ENCODE results near the gene MTOR. TPM values are rescaled to one million over a fixed set of nuclear protein-coding genes. Genes with fewer than 3 reads are reported as not detected.
"Not testable (repeated sequence)": the region's sequence is repeated elsewhere in the genome, so short reads cannot be mapped to it uniquely, and the experiment has no call there.

MTOR gene
- total and polyA plus RNA-seq, 10 donors = 12.5 to 50.9 (median 35.5) TPM

DNA sequence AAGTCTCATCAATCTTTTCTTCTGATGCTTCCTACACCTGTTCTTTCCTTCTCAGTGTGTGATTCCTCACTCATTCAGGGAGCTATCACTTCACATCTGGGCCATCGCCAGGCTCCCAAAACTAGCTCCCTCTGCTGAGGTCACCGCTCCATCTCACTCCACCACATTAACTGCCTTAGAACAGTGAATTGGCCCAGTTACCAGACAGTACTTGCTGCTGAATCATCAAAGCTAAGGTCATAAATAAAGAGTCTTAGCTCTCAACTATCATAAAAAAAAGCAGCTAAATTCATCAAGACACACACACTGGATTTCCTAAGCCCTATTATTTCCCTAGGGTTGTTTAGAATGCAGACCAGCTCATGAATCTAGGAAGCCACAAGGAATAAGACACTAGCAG is 183.7 kb downstream of the MTOR start:
- Histone ChIP-seq H3K27me3 (replicated peaks in 1 of 7) (no peaks in the 10 kb centered on the region), H3K36me3 (peaks cover 4 to 100% (median 93%) of the 10 kb centered on the region in 6 donors), H3K9me3 (no peaks in the 10 kb centered on the region), H3K4me1 (no peaks in the 10 kb centered on the region), H3K4me3 (no peak overlapping the region), H3K27ac (no peak overlapping the region)
- TF ChIP-seq, protein P1, sequence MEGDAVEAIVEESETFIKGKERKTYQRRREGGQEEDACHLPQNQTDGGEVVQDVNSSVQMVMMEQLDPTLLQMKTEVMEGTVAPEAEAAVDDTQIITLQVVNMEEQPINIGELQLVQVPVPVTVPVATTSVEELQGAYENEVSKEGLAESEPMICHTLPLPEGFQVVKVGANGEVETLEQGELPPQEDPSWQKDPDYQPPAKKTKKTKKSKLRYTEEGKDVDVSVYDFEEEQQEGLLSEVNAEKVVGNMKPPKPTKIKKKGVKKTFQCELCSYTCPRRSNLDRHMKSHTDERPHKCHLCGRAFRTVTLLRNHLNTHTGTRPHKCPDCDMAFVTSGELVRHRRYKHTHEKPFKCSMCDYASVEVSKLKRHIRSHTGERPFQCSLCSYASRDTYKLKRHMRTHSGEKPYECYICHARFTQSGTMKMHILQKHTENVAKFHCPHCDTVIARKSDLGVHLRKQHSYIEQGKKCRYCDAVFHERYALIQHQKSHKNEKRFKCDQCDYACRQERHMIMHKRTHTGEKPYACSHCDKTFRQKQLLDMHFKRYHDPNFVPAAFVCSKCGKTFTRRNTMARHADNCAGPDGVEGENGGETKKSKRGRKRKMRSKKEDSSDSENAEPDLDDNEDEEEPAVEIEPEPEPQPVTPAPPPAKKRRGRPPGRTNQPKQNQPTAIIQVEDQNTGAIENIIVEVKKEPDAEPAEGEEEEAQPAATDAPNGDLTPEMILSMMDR (IDR thresholded peaks at IDR 0.05 in 8 of 11, conservative IDR thresholded peaks at IDR 0.05 in 3 of 11) = no peak
- TF ChIP-seq POLR2AphosphoS5 (IDR thresholded peaks at IDR 0.05) (no peak), POLR2A (IDR thresholded peaks at IDR 0.05) (no peak)
- intact Hi-C loops (cut with DNase I; ENCODE audit: low total_unique reads) = no loop called here
- WGBS, 5 donors = 96 to 100% (median 99%) methylated on average over 2 of the region's 2 CpGs
- DNase-seq = no peak

DNA sequence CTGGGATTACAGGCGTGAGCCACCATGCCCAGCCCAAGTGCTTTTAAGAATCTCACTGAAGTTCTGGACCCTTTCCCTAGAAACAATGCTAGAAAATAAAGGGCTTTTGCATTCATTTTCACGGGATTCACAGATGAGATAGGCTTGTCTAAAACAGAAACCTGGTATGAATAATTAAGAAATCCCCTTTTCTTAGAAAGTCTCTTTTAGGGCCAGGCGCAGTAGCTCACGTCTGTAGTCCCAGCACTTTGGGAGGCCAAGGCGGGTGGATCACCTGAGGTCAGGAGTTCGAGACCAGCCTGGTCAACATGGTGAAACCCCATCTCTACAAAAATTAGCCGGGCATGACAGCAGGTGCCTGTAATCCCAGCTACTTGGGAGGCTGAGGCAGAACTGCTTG is 189.0 kb downstream of the MTOR start:
- WGBS, 5 donors = 67 to 89% (median 81%) methylated on average over 7 of the region's 7 CpGs
- not testable (repeated sequence) for DNase-seq

DNA sequence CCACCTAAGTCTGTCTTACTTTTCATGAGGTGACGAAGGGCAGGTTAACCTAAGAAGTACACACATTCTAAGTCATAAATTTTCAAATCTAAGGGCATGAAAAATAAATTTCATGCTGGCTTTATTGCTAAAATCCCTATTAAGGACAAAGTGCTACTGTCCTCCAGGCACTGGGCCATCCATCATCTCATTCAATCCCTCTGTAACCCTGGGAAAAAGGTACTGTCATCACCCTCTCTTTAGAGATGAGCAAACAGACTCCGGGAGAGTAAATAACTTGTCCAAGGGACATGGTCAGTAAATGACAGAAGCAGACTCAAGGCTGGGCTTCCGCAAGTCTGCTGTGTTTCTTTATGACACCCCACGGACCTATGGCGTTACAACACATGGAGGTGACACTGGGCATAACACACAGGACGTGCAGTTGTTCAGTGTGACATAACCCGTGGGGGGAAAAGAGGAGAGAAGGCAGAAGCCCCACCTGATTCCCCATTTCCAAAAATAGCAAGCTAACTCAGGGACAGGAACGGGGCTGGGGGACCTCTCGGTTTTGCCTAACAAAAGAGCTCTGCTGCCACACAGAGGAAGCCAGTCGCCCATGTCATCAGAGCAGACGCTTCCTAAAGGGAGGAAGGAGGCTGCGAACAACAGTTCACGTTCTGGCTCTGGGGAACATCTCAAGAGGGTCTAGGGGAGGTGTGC is 190.0 kb downstream of the MTOR start:
- WGBS, 5 donors = 56 to 84% (median 73%) methylated on average over 13 of the region's 13 CpGs
- H3K36me3 ChIP-seq = peaks cover 8 to 100% (median 98%) of the 10 kb centered on the region in 6 donors
- intact Hi-C loops (cut with DNase I; ENCODE audit: low total_unique reads) = no loop called here
- no peaks in the 10 kb centered on the region for H3K9me3 ChIP-seq
- H3K27ac ChIP-seq = no peak overlapping the region
- H3K4me1 ChIP-seq = no peaks in the 10 kb centered on the region
- H3K4me3 ChIP-seq = no peak overlapping the region
- no peaks in the 10 kb centered on the region for H3K27me3 ChIP-seq (replicated peaks in 1 of 7)
- peak; percentile 59 for DNase-seq
- no peak for TF ChIP-seq POLR2AphosphoS5 (IDR thresholded peaks at IDR 0.05)
- TF ChIP-seq, protein P1 (IDR thresholded peaks at IDR 0.05 in 8 of 11, conservative IDR thresholded peaks at IDR 0.05 in 3 of 11) = no peak
- TF ChIP-seq POLR2A (IDR thresholded peaks at IDR 0.05) = no peak

More for the DNA sequence above, 189.0 kb downstream of the MTOR start:
- H3K27ac ChIP-seq; H3K9me3 ChIP-seq; H3K4me3 ChIP-seq; intact Hi-C loops (cut with DNase I; ENCODE audit: low total_unique reads); H3K4me1 ChIP-seq; H3K27me3 ChIP-seq (replicated peaks in 1 of 7): not testable (repeated sequence)
- peaks cover 8 to 100% (median 96%) of the 10 kb centered on the region in 6 donors for H3K36me3 ChIP-seq

DNA sequence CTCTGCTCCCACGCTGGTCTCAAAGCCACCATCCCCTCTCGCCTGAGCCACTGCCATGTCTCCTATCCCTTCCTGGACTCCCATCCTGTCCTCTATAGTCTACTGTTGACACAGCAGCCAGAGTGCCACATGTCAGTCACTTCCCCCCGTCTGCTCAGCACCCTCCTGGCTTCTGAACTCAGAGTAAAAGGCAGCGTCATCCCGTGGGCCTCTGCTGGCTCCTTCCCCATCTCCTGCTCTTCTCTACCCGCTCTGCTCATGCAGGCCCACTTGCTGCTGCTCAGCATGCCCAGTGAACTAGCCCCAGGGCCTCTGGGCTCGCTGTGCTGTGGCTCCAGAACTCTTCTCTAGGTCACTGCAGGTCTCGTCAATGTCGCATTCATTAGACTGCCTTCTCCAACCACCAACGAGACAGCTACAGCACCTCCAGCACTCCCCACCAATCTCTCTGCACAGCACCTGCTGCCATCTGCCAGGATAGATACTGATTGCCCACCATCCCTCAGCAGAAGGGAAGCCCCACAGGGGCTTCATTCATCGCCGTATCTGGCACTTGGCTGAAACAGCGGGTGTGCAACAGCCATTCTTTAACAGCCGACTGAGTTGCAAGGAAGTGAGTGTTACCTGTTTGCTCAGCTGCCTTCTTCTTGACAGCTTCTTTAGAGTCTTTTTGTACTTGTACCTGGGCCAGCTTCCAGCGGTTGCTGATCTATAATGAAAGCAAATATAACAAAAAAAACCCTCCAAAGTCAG is 190.7 kb downstream of the MTOR start:
- TF ChIP-seq, protein P1 (IDR thresholded peaks at IDR 0.05 in 8 of 11, conservative IDR thresholded peaks at IDR 0.05 in 3 of 11) = no peak
- peak in 1 of 3 donors; percentile 28 for TF ChIP-seq POLR2AphosphoS5 (IDR thresholded peaks at IDR 0.05)
- intact Hi-C loops (cut with DNase I; ENCODE audit: low total_unique reads) = no loop called here
- no peak overlapping the region for H3K27ac ChIP-seq
- 84 to 91% (median 87%) methylated on average over 15 of the region's 15 CpGs for WGBS, 5 donors
- H3K36me3 ChIP-seq = peaks cover 8 to 100% (median 97%) of the 10 kb centered on the region in 6 donors
- H3K4me3 ChIP-seq = no peak overlapping the region
- H3K9me3 ChIP-seq = no peaks in the 10 kb centered on the region
- DNase-seq = peak; percentile 33
- H3K27me3 ChIP-seq (replicated peaks in 1 of 7) = no peaks in the 10 kb centered on the region
- H3K4me1 ChIP-seq = no peaks in the 10 kb centered on the region

Measured in spleen (tissue), 11 donors.